HL-60 (cell line): ENCODE measurements around the gene EOLA1.

Source experiments
- POLR2AphosphoS5 ChIP-seq: IDR thresholded peaks from 2 replicates; pipeline ENCODE4 v1.6.1; 2012; ENCODE audit warnings: low read depth
- TF ChIP-seq, protein P1 (sequence below): IDR thresholded peaks from one replicate; pipeline ENCODE4 v1.5.1; 2011; ENCODE audit warnings: low read length, control low read depth, inconsistent platforms; ENCODE audit not compliant: insufficient read depth

DNA sequence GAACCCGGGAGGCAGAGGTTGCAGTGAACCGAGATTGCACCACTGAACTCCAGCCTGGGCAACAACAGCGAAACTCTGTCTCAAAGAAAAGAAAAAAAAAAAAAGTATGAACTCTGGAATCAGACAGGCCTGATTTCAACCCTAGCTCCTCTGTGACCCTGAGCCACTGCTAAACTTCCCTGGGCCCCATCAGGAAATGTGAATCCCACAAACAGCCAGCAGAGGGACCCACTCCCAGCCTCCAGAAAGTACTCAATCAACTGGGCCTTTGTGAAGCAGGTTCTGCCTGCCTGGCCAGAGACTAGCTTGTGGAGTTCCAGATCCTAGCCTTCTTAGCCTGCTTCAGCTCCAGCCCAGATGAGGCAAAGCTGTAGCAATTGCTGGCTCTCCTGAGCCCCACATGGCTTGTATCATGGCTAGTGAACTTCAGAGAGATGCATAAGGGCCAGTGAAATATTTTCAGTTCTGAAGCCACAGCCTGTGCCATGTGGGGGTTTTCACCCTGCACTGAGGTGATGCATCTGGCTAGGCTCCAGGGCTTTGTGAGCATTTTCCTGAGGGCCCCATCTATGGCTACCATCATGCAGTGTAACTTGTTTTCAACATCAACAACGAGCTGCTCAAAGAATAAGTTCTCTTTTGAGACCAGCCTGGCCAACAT lies 28.5 kb upstream of the EOLA1 start:
- TF ChIP-seq, protein P1, sequence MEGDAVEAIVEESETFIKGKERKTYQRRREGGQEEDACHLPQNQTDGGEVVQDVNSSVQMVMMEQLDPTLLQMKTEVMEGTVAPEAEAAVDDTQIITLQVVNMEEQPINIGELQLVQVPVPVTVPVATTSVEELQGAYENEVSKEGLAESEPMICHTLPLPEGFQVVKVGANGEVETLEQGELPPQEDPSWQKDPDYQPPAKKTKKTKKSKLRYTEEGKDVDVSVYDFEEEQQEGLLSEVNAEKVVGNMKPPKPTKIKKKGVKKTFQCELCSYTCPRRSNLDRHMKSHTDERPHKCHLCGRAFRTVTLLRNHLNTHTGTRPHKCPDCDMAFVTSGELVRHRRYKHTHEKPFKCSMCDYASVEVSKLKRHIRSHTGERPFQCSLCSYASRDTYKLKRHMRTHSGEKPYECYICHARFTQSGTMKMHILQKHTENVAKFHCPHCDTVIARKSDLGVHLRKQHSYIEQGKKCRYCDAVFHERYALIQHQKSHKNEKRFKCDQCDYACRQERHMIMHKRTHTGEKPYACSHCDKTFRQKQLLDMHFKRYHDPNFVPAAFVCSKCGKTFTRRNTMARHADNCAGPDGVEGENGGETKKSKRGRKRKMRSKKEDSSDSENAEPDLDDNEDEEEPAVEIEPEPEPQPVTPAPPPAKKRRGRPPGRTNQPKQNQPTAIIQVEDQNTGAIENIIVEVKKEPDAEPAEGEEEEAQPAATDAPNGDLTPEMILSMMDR, result peak; percentile 13
- no peak for TF ChIP-seq POLR2AphosphoS5
